ENCODE results near the gene PARD3.
"Not testable (repeated sequence)": the region's sequence is repeated elsewhere in the genome, so short reads cannot be mapped to it uniquely, and the experiment has no call there.

Gene PARD3

GRCh38 chr10:34719328-34719727 is 95.8 kb downstream of the PARD3 start:
- in situ Hi-C loops (cut with HindIII; ENCODE audit: low sequenced_read_pairs), result no loop called here

- in situ Hi-C loops (cut with HindIII; ENCODE audit: low sequenced_read_pairs), result no loop called here
Measured at GRCh38 chr10:34717429-34717828, 97.7 kb downstream of the PARD3 start.

- in situ Hi-C loops (cut with HindIII; ENCODE audit: low sequenced_read_pairs), result no loop called here
Measured at GRCh38 chr10:34716958-34717357, 98.1 kb downstream of the PARD3 start.

- in situ Hi-C loops (cut with HindIII; ENCODE audit: low sequenced_read_pairs), result no loop called here
Measured at GRCh38 chr10:34716234-34716633, 98.9 kb downstream of the PARD3 start.

GRCh38 chr10:34715511-34716187 is 99.4 kb downstream of the PARD3 start:
- in situ Hi-C loops (cut with HindIII; ENCODE audit: low sequenced_read_pairs), result no loop called here

GRCh38 chr10:34713875-34714274 is 101.2 kb downstream of the PARD3 start:
- in situ Hi-C loops (cut with HindIII; ENCODE audit: low sequenced_read_pairs), result no loop called here

- in situ Hi-C loops (cut with HindIII; ENCODE audit: low sequenced_read_pairs), result no loop called here
Measured at GRCh38 chr10:34711500-34711899, 103.6 kb downstream of the PARD3 start.

GRCh38 chr10:34710391-34710751 is 104.7 kb downstream of the PARD3 start:
- in situ Hi-C loops (cut with HindIII; ENCODE audit: low sequenced_read_pairs), result no loop called here

- in situ Hi-C loops (cut with HindIII; ENCODE audit: low sequenced_read_pairs), result no loop called here
Measured at GRCh38 chr10:34709637-34710390, 105.3 kb downstream of the PARD3 start.

- in situ Hi-C loops (cut with HindIII; ENCODE audit: low sequenced_read_pairs), result no loop called here
Measured at GRCh38 chr10:34707656-34708055, 107.4 kb downstream of the PARD3 start.

GRCh38 chr10:34706992-34707391 is 108.1 kb downstream of the PARD3 start:
- in situ Hi-C loops (cut with HindIII; ENCODE audit: low sequenced_read_pairs), result not testable (repeated sequence)

- in situ Hi-C loops (cut with HindIII; ENCODE audit: low sequenced_read_pairs), result no loop called here
Measured at GRCh38 chr10:34706147-34706546, 108.9 kb downstream of the PARD3 start.

- in situ Hi-C loops (cut with HindIII; ENCODE audit: low sequenced_read_pairs), result no loop called here
Measured at GRCh38 chr10:34705563-34705962, 109.5 kb downstream of the PARD3 start.

GRCh38 chr10:34704526-34705184 is 110.4 kb downstream of the PARD3 start:
- in situ Hi-C loops (cut with HindIII; ENCODE audit: low sequenced_read_pairs), result no loop called here

GRCh38 chr10:34702982-34703381 is 112.1 kb downstream of the PARD3 start:
- in situ Hi-C loops (cut with HindIII; ENCODE audit: low sequenced_read_pairs), result no loop called here

- in situ Hi-C loops (cut with HindIII; ENCODE audit: low sequenced_read_pairs), result no loop called here
Measured at GRCh38 chr10:34702093-34702937, 112.8 kb downstream of the PARD3 start.

GRCh38 chr10:34701194-34701593 is 113.9 kb downstream of the PARD3 start:
- in situ Hi-C loops (cut with HindIII; ENCODE audit: low sequenced_read_pairs), result no loop called here

GRCh38 chr10:34700752-34701151 is 114.3 kb downstream of the PARD3 start:
- in situ Hi-C loops (cut with HindIII; ENCODE audit: low sequenced_read_pairs), result not testable (repeated sequence)

GRCh38 chr10:34699904-34700517 is 115.1 kb downstream of the PARD3 start:
- in situ Hi-C loops (cut with HindIII; ENCODE audit: low sequenced_read_pairs), result no loop called here

GRCh38 chr10:34698979-34699378 is 116.1 kb downstream of the PARD3 start:
- in situ Hi-C loops (cut with HindIII; ENCODE audit: low sequenced_read_pairs), result no loop called here

Data from endothelial cell of hepatic sinusoid (primary cell).